OCI-LY3 (cell line): ENCODE data around the gene APLP1.
"Not testable (repeated sequence)": the region's sequence is repeated elsewhere in the genome, so short reads cannot be mapped to it uniquely, and the experiment has no call there.

Experiments
- H2AFZ ChIP-seq: fragments of 200-600, 300-600 bp; shearing (Covaris generic); 2 replicates; pipeline ENCODE4 v1.6.0; 2014; ENCODE audit warnings: antibody characterized with exemption, low read depth, low read length
- H3K27ac ChIP-seq: fragments of 200-600, 300-600 bp; sonication (generic); 2 replicates; pipeline ENCODE4 v1.5.1; 2014; ENCODE audit warnings: mild to moderate bottlenecking, low read length, moderate library complexity, mixed read lengths
- H3K27me3 ChIP-seq: fragments of 200-600, 300-600 bp; sonication (generic); 2 replicates; pipeline ENCODE4 v1.6.1; 2014; ENCODE audit warnings: low read depth, low read length, mixed read lengths
- H3K36me3 ChIP-seq: fragments of 200-600, 300-600 bp; sonication (generic); replicated peaks from 2 replicates; pipeline ENCODE3; 2014; ENCODE audit warnings: low read depth, low read length, mixed read lengths
- H3K4me1 ChIP-seq: fragments of 300-600, 200-600 bp; sonication (generic); 2 replicates; pipeline ENCODE4 v1.6.1; 2014; ENCODE audit warnings: low read length, mixed read lengths
- H3K4me2 ChIP-seq: fragments of 200-600, 300-600 bp; sonication (generic); 2 replicates; pipeline ENCODE4 v1.6.1; 2014; ENCODE audit warnings: low read length, mixed read lengths
- H3K4me3 ChIP-seq: fragments of 300-600, 200-600 bp; sonication (generic); 2 replicates; pipeline ENCODE4 v1.5.1; 2014; ENCODE audit warnings: antibody characterized with exemption, mild to moderate bottlenecking, low read length, moderate library complexity
- H3K79me2 ChIP-seq: fragments of 300-600, 200-600 bp; shearing (Covaris generic); 2 replicates; pipeline ENCODE4 v1.6.1; 2014; ENCODE audit warnings: mild to moderate bottlenecking, low read length, mixed read lengths
- H3K9ac ChIP-seq: fragments of 300-600, 200-600 bp; shearing (Covaris generic); 2 replicates; pipeline ENCODE4 v1.6.0; 2014; ENCODE audit warnings: mild to moderate bottlenecking, low read length, moderate library complexity
- H3K9me3 ChIP-seq: fragments of 200-600, 300-600 bp; shearing (Covaris generic); 2 replicates; pipeline ENCODE4 v1.6.1; 2014; ENCODE audit warnings: low read length, mixed read lengths; ENCODE audit not compliant: insufficient read depth
- H4K20me1 ChIP-seq: fragments of 200-600, 300-600 bp; sonication (generic); 2 replicates; pipeline ENCODE4 v1.6.1; 2016; ENCODE audit warnings: low read length, mixed read lengths; ENCODE audit not compliant: insufficient read depth
- CTCF ChIP-seq: fragments of 200-600, 300-600 bp; sonication (generic); IDR thresholded peaks from 2 replicates; pipeline ENCODE4 v1.5.1; 2014; ENCODE audit warnings: antibody characterized with exemption, low read length, low read depth
- EZH2phosphoT487 ChIP-seq: fragments of 200-600 bp; shearing (Covaris generic); IDR thresholded peaks from 2 replicates; pipeline ENCODE4 v1.6.1; 2018; ENCODE audit warnings: antibody characterized with exemption, mixed run types, low read depth

The APLP1 gene

GRCh38 chr19:35907377-35907745 lies 39.0 kb downstream of the APLP1 start:
- H4K20me1 ChIP-seq, result no peaks in the 10 kb centered on the region
- H2AFZ ChIP-seq, result no peak overlapping the region
- H3K4me3 ChIP-seq, result no peak overlapping the region
- no peak overlapping the region for H3K4me2 ChIP-seq
- no peaks in the 10 kb centered on the region for H3K27me3 ChIP-seq
- no peak overlapping the region for H3K9ac ChIP-seq
- H3K27ac ChIP-seq, result no peak overlapping the region
- peaks cover 49% of the 10 kb centered on the region for H3K4me1 ChIP-seq
- H3K79me2 ChIP-seq, result 0 out of 2 replicates have a peak, but pooled peaks cover 4% of the 10 kb centered on the region
- no peaks in the 10 kb centered on the region for H3K36me3 ChIP-seq
- H3K9me3 ChIP-seq, result no peaks in the 10 kb centered on the region
- no peak for TF ChIP-seq CTCF
- no peak for TF ChIP-seq EZH2phosphoT487

- no peaks in the 10 kb centered on the region for H4K20me1 ChIP-seq
- H3K27ac ChIP-seq, result peak within 1 kb of the TSS; percentile 74
- no peaks in the 10 kb centered on the region for H3K9me3 ChIP-seq
- H3K79me2 ChIP-seq, result no peaks in the 10 kb centered on the region
- peak within 1 kb of the TSS; percentile 64; the same call in 1 of the 2 replicates for H3K9ac ChIP-seq
- peak within 1 kb of the TSS; percentile 66 for H3K4me3 ChIP-seq
- TF ChIP-seq EZH2phosphoT487 (no peak), CTCF (no peak)
- H3K4me2 ChIP-seq, result peak within 1 kb of the TSS; percentile 85
- no peaks in the 10 kb centered on the region for H3K36me3 ChIP-seq
- no peaks in the 10 kb centered on the region for H3K27me3 ChIP-seq
- peaks cover 42% of the 10 kb centered on the region for H3K4me1 ChIP-seq
- H2AFZ ChIP-seq, result peak within 1 kb of the TSS; percentile 63; the same call in 1 of the 2 replicates
Measured at GRCh38 chr19:35908010-35908441, 39.7 kb downstream of the APLP1 start, which contains the start of gene TYROBP. Gene TYROBP, minus strand, starts transcription at chr19:35908295. Its CDS starts 67 bp downstream, at chr19:35908228.

GRCh38 chr19:35908973-35909683 lies 40.8 kb downstream of the APLP1 start:
- no peak for TF ChIP-seq EZH2phosphoT487
- no peak for TF ChIP-seq CTCF
- H3K27ac ChIP-seq, result peak overlapping the region; percentile 74
- peak overlapping the region; percentile 64 for H3K9ac ChIP-seq
- H3K4me3 ChIP-seq, result peak overlapping the region; percentile 66
- H3K9me3 ChIP-seq, result no peaks in the 10 kb centered on the region
- no peaks in the 10 kb centered on the region for H4K20me1 ChIP-seq
- H3K79me2 ChIP-seq, result no peaks in the 10 kb centered on the region
- peaks cover 39% of the 10 kb centered on the region for H3K4me1 ChIP-seq
- peak overlapping the region; percentile 63 for H2AFZ ChIP-seq
- H3K27me3 ChIP-seq, result no peaks in the 10 kb centered on the region
- no peaks in the 10 kb centered on the region for H3K36me3 ChIP-seq
- H3K4me2 ChIP-seq, result peak overlapping the region; percentile 85

GRCh38 chr19:35909684-35910035 lies 41.3 kb downstream of the APLP1 start:
- no peaks in the 10 kb centered on the region for H3K79me2 ChIP-seq
- peak overlapping the region; percentile 74 for H3K27ac ChIP-seq
- peak overlapping the region; percentile 64 for H3K9ac ChIP-seq
- H2AFZ ChIP-seq, result peak overlapping the region; percentile 63
- H3K4me3 ChIP-seq, result peak overlapping the region; percentile 66
- no peaks in the 10 kb centered on the region for H3K27me3 ChIP-seq
- no peaks in the 10 kb centered on the region for H3K36me3 ChIP-seq
- H3K9me3 ChIP-seq, result no peaks in the 10 kb centered on the region
- no peaks in the 10 kb centered on the region for H4K20me1 ChIP-seq
- TF ChIP-seq CTCF (no peak), EZH2phosphoT487 (no peak)
- peaks cover 34% of the 10 kb centered on the region for H3K4me1 ChIP-seq
- H3K4me2 ChIP-seq, result peak overlapping the region; percentile 85

- not testable (repeated sequence) for H3K4me2 ChIP-seq, H3K4me3 ChIP-seq, H4K20me1 ChIP-seq, H3K27ac ChIP-seq, H2AFZ ChIP-seq, H3K36me3 ChIP-seq, H3K9ac ChIP-seq, H3K79me2 ChIP-seq, H3K27me3 ChIP-seq, H3K9me3 ChIP-seq
- H3K4me1 ChIP-seq, result peaks cover 29% of the 10 kb centered on the region
Measured at GRCh38 chr19:35910355-35910754, 42.0 kb downstream of the APLP1 start.
